ENCODE data around the gene ITPRIP. TPM values are rescaled to one million over a fixed set of nuclear protein-coding genes. Genes with fewer than 3 reads are reported as not detected.
A peak's percentile ranks its signal among the peaks of the same experiment; 100 is the strongest.

The ITPRIP gene
- total and polyA plus RNA-seq, 2 of the 8 experiments (the other 6 are each of a cell fraction or from before 2014, with no cell fraction given) = 15.3 to 16.9 TPM

DNA sequence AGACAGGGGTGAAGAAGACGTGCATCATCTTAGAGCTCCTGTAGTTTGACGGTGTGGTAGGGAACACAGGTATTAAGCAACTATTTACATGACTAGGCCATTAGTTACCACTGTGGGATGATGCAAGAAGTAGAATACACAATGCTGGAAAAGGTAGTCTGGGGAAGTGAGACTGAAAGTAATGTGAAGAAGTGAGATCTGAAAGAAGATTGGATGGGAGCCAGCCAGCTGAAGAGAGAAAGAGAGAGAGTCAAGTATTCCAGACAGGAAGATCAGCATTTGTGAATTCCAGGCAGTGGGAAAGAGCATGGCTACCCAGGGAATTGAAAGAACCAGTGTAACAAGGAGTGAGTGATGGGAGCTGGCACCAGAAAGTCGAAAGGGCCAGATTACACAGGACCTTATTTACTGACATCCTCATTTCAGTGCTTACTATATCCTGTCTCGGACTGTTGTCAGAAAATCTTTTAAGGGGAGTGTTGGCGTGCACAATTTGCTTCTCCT lies 11.4 kb upstream of the ITPRIP start:
- Histone ChIP-seq H3K27me3 (replicated peaks in 1 of 4; ENCODE audit: control insufficient read depth in 3 of 4, extremely low read depth in 1 of 4, insufficient read depth in 3 of 4, low read length in 3 of 4) (peaks cover 5 to 11% (median 10%) of the 10 kb centered on the region in 4 experiments), H2BK20ac (ENCODE audit: low read length) (no peak overlapping the region), H3K4ac (replicated peaks; ENCODE audit: insufficient read length, low read depth, low read length) (peak overlapping the region; percentile 40), H2BK120ac (replicated peaks; ENCODE audit: low read depth, low read length) (no peak overlapping the region), H3K36me3 (ENCODE audit: control insufficient read depth in 2 of 4, insufficient read depth in 4 of 4, low read length in 3 of 4) (no peaks in the 10 kb centered on the region), H2AK5ac (ENCODE audit: low read depth, low read length) (peak overlapping the region; percentile 75; the same call in 1 of the 2 replicates), H3K79me2 (ENCODE audit: control insufficient read depth in 1 of 2, insufficient read depth in 2 of 2, low read length in 2 of 2) (no peaks in the 10 kb centered on the region), H3K18ac (ENCODE audit: extremely low read depth, low read length) (no peak overlapping the region), H2BK5ac (ENCODE audit: low read depth, low read length) (peak overlapping the region; percentile 55; the same call in 1 of the 2 replicates), H3K79me1 (ENCODE audit: low read depth, low read length) (no peaks in the 10 kb centered on the region), H2AFZ (ENCODE audit: low read length) (0 out of 2 replicates have a peak overlapping the region, but pooled peaks have one; percentile 13), H2BK15ac (ENCODE audit: low read length) (no peak overlapping the region), H4K20me1 (replicated peaks in 1 of 2; ENCODE audit: control insufficient read depth in 1 of 2, insufficient read depth in 2 of 2, low read length in 2 of 2) (no peaks in the 10 kb centered on the region), H3K9ac (replicated peaks in 1 of 4; ENCODE audit: extremely low read depth in 1 of 4, low read depth in 3 of 4, low read length in 3 of 4) (peak overlapping the region in 1 of 4 experiments; percentile 44; a peak in 2 of 7 replicates), H4K8ac (ENCODE audit: extremely low read depth, insufficient read depth, low read length) (no peak overlapping the region), H3K56ac (replicated peaks; ENCODE audit: insufficient read length, low read depth, low read length) (no peak overlapping the region), H3K4me1 (replicated peaks in 1 of 4; ENCODE audit: control insufficient read depth in 3 of 4, insufficient read depth in 4 of 4, low read length in 3 of 4) (peaks cover 0 to 9% (median 1%) of the 10 kb centered on the region in 4 experiments; a peak in 2 of 7 replicates), H3K23me2 (ENCODE audit: low read depth, low read length) (peaks cover 7% of the 10 kb centered on the region; the same call in 1 of the 2 replicates), H2BK12ac (ENCODE audit: low read depth, low read length) (peak overlapping the region; percentile 76; the same call in 1 of the 2 replicates), H3K4me2 (ENCODE audit: insufficient read depth in 1 of 2, low read depth in 2 of 2, low read length in 2 of 2) (peak overlapping the region in 1 of 2 experiments; percentile 8; a peak in 1 of 4 replicates), H3K23ac (ENCODE audit: insufficient read length) (no peak overlapping the region), H3K9me3 (ENCODE audit: insufficient read depth in 2 of 2, low read depth in 1 of 2, low read length in 1 of 2) (no peaks in the 10 kb centered on the region), H3K4me3 (ENCODE audit: extremely low read depth in 1 of 4, insufficient read depth in 2 of 4, low read depth in 3 of 4, low read length in 4 of 4) (no peak overlapping the region), H3K27ac (ENCODE audit: low read depth, low read length) (no peak overlapping the region), H3K14ac (ENCODE audit: insufficient read length) (no peak overlapping the region), H4K5ac (ENCODE audit: insufficient read length, low read depth, low read length) (no peak overlapping the region), H4K91ac (replicated peaks; ENCODE audit: insufficient read length, low read length) (peak overlapping the region; percentile 14)
- no peak for FAIRE-seq
- no peak for DNase-seq (ENCODE audit: low read depth in 1 of 2, low spot score in 2 of 2)
- ChIA-PET POLR2A (ENCODE audit: partially characterized antibody) (interaction anchor here (0.6 to 2.0 kb wide), 9 partner anchors 8 to 57 kb away, joined by 3 to 8 read pairs (median 4); partner anchors contain the start of gene ITPRIP), CTCF (ENCODE audit: partially characterized antibody) (interaction anchor here (0.7 to 17.2 kb wide), 17 partner anchors 8 to 598 kb away, joined by 3 to 379 read pairs (median 7); partner anchors contain the start of genes GSTO1 and ITPRIP)
- TF ChIP-seq SUZ12 (IDR thresholded peaks at IDR 0.05; ENCODE audit: low read length) (no peak), CEBPB (IDR thresholded peaks at IDR 0.05; ENCODE audit: low read depth, low read length) (peak; percentile 87)
- 72% methylated on average over 5 of the region's 5 CpGs; no CpG with 5 or more reads in 1 of the 2 experiments for WGBS, 2 experiments (ENCODE audit: extremely low coverage in 1 of 2, insufficient coverage in 1 of 2, insufficient read length in 1 of 2, insufficient replicate concordance in 2 of 2, low coverage in 1 of 2, low lambda C conversion rate in 2 of 2, missing lambda C conversion rate in 1 of 2)

Measured in H1 (cell line).